Measurements from ENCODE around the gene PLEKHO1. TPM values are rescaled to one million over a fixed set of nuclear protein-coding genes. Genes with fewer than 3 reads are reported as not detected.
"Not testable (repeated sequence)": the region's sequence is repeated elsewhere in the genome, so short reads cannot be mapped to it uniquely, and the experiment has no call there.

The PLEKHO1 gene
- total RNA-seq, 1 experiment from 2014 or later: 27.0 TPM

- DNase-seq (ENCODE audit: low spot score) (no peak), ATAC-seq (no peak)
- Mint-ChIP-seq H3K36me3 (no peaks in the 10 kb centered on the region), H3K27ac (no peak overlapping the region), H3K4me1 (no peaks in the 10 kb centered on the region), H3K9me3 (peaks cover 3% of the 10 kb centered on the region; the same call in 1 of the 2 replicates), H3K4me3 (no peak overlapping the region), H3K27me3 (ENCODE audit: low read depth) (no peaks in the 10 kb centered on the region)
- CTCF ChIA-PET: interaction anchor here (1.4 kb wide), 1 partner anchor 20 kb away, joined by 8 read pairs; no protein-coding TSS in a partner anchor
- TF ChIP-seq HMGXB4 (CRISPR knock-in tag; IDR thresholded peaks at IDR 0.05) (no peak), AFF4 (CRISPR knock-in tag; IDR thresholded peaks at IDR 0.05; ENCODE audit: borderline replicate concordance) (no peak), ZNF671 (CRISPR knock-in tag; IDR thresholded peaks at IDR 0.05) (no peak), ESRRA (CRISPR knock-in tag; IDR thresholded peaks at IDR 0.05; ENCODE audit: borderline replicate concordance) (no peak), E2F4 (CRISPR knock-in tag; IDR thresholded peaks at IDR 0.05; ENCODE audit: borderline replicate concordance, low read depth) (no peak), ATF1 (CRISPR knock-in tag; IDR thresholded peaks at IDR 0.05) (no peak), SMAD3 (CRISPR knock-in tag; IDR thresholded peaks at IDR 0.05; ENCODE audit: borderline replicate concordance) (no peak), EMX1 (CRISPR knock-in tag; IDR thresholded peaks at IDR 0.05) (no peak)
- POLR2A ChIA-PET: no interaction called here
These were observed 57.7 kb downstream of the PLEKHO1 start for GRCh38 chr1:150207281-150207971.

- peak; percentile 53 for TF ChIP-seq HMGA2 (CRISPR knock-in tag; IDR thresholded peaks at IDR 0.05)
- H3K4me1 Mint-ChIP-seq; H3K27me3 Mint-ChIP-seq (ENCODE audit: low read depth); H3K4me3 Mint-ChIP-seq; ATAC-seq; CTCF ChIA-PET; H3K9me3 Mint-ChIP-seq; H3K36me3 Mint-ChIP-seq; POLR2A ChIA-PET; DNase-seq (ENCODE audit: low spot score); H3K27ac Mint-ChIP-seq: not testable (repeated sequence)
These were observed 58.7 kb downstream of the PLEKHO1 start for GRCh38 chr1:150208460-150208859.

Other genes with a start within 250 kb of the PLEKHO1 start
- 36.5 to 47.1 TPM (median 38.3 TPM) in 3 replicates for gene SV2A, start 232.1 kb upstream of the PLEKHO1 start, total RNA-seq (2021)
- gene SF3B4, start 222.1 kb upstream of the PLEKHO1 start, total RNA-seq (2021): 83.0 to 90.1 TPM (median 84.7 TPM) in 3 replicates
- 7.1 to 7.8 TPM (median 7.5 TPM) in 3 replicates for gene MTMR11, start 213.0 kb upstream of the PLEKHO1 start, total RNA-seq (2021)
- 19.4 to 21.0 TPM (median 19.5 TPM) in 3 replicates for gene OTUD7B, start 139.2 kb upstream of the PLEKHO1 start, total RNA-seq (2021)
- gene VPS45, start 82.1 kb upstream of the PLEKHO1 start, total RNA-seq (2021): 26.1 to 28.2 TPM (median 27.3 TPM) in 3 replicates
- gene ANP32E, start 86.2 kb downstream of the PLEKHO1 start, total RNA-seq (2021): 101 to 119 TPM (median 104 TPM) in 3 replicates
- gene CA14, start 107.9 kb downstream of the PLEKHO1 start, total RNA-seq (2021): 35.3 to 46.9 TPM (median 45.0 TPM) in 3 replicates
- 110 to 120 TPM (median 113 TPM) in 3 replicates for gene APH1A, start 119.1 kb downstream of the PLEKHO1 start, total RNA-seq (2021)
- 10.3 to 19.0 TPM (median 18.0 TPM) in 3 replicates for gene C1orf54, start 122.9 kb downstream of the PLEKHO1 start, total RNA-seq (2021)
- gene CIART, start 132.6 kb downstream of the PLEKHO1 start, total RNA-seq (2021): 7.8 to 10.5 TPM (median 8.1 TPM) in 3 replicates
- 100 to 105 TPM (median 100 TPM) in 3 replicates for gene MRPS21, start 143.9 kb downstream of the PLEKHO1 start, total RNA-seq (2021)
- 56.7 to 67.8 TPM (median 60.3 TPM) in 3 replicates for gene PRPF3, start 171.6 kb downstream of the PLEKHO1 start, total RNA-seq (2021)
- 25.4 to 26.4 TPM (median 26.1 TPM) in 3 replicates for gene RPRD2, start 214.2 kb downstream of the PLEKHO1 start, total RNA-seq (2021)